GM12878 (cell line): ENCODE results near the gene PAFAH2. TPM values are rescaled to one million over a fixed set of nuclear protein-coding genes. Genes with fewer than 3 reads are reported as not detected.

Source experiments
- ATAC-seq: fragments of 200-7000 bp; cut with Tn5 transposase; 3 replicates; pipeline ENCODE4 v1.9.1; 2020; ENCODE audit warnings: mild to moderate bottlenecking, moderate library complexity
- BruUV-seq: library from RNA; stranded (reverse); fragments of 400-500 nt; replicated peaks from 2 replicates; lab custom pipeline; 2021; lab: Mats Ljungman, UMichigan
- CTCF ChIA-PET: fragments of 300-600 bp; sonication (Branson Sonifier 250); formaldehyde crosslinking; extraction: SDS; loops from one replicate; lab custom pipeline; 2021; ENCODE audit warnings: inconsistent platforms; lab: Yijun Ruan, JAX
- POLR2A ChIA-PET: fragments of 350-600 bp; formaldehyde crosslinking; extraction: SDS; loops from one replicate; lab custom pipeline; 2021; ENCODE audit warnings: inconsistent platforms; lab: Charles Lee
- RAD21 ChIA-PET: fragments of 300-600 bp; sonication (Branson Sonifier 250); formaldehyde crosslinking; loops from one replicate; lab custom pipeline; 2023; ENCODE audit warnings: antibody characterized with exemption; ENCODE audit not compliant: unreplicated experiment; lab: Charles Lee
- SMC1A ChIA-PET: fragments of 300-600 bp; sonication (Branson Sonifier 250); formaldehyde crosslinking; loops from one replicate; lab custom pipeline; 2023; ENCODE audit not compliant: unreplicated experiment, uncharacterized antibody; lab: Charles Lee
- DNase-seq: peaks from one replicate; pipeline ENCODE4 v3.0.0-alpha.2; 2011; ENCODE audit warnings: low read depth, low spot score
- FAIRE-seq: peaks from 3 replicates; lab custom pipeline; 2011; peaks lifted over from hg19 to GRCh38; lab: Jason Lieb, UNC
- H2AFZ ChIP-seq: 2 replicates; pipeline ENCODE4 v1.6.0; 2011; ENCODE audit warnings: low read depth, low read length, control low read depth; ENCODE audit not compliant: control insufficient read depth
- H3K27ac ChIP-seq: 2 replicates; pipeline ENCODE4 v1.5.1; 2011; ENCODE audit warnings: control low read depth; ENCODE audit not compliant: control insufficient read depth, insufficient read depth
- H3K27me3 ChIP-seq, 2 experiments: replicated peaks in 1 of 2; 2 replicates each; pipeline versions ENCODE4 v1.6.0 to v1.6.1; 2011; ENCODE audit warnings: low read length in 1 of 2; ENCODE audit not compliant: control insufficient read depth in 2 of 2, insufficient read depth in 2 of 2
- H3K36me3 ChIP-seq, 2 experiments: 2 replicates each; pipeline ENCODE4 v1.5.1; 2011; ENCODE audit warnings: low read length in 1 of 2; ENCODE audit not compliant: control insufficient read depth in 2 of 2, insufficient read depth in 2 of 2
- H3K4me1 ChIP-seq: 2 replicates; pipeline ENCODE4 v1.6.1; 2011; ENCODE audit warnings: mild to moderate bottlenecking, low read length, moderate library complexity, mixed read lengths; ENCODE audit not compliant: control insufficient read depth, insufficient read depth
- H3K4me2 ChIP-seq: 2 replicates; pipeline ENCODE4 v1.6.0; 2011; ENCODE audit warnings: control low read depth; ENCODE audit not compliant: control insufficient read depth, insufficient read depth
- H3K4me3 ChIP-seq: fragments of 200-600 bp; sonication (generic); 2 replicates; pipeline ENCODE4 v1.5.1; 2016
- H3K79me2 ChIP-seq: 2 replicates; pipeline ENCODE4 v1.6.0; 2011; ENCODE audit warnings: low read length; ENCODE audit not compliant: control insufficient read depth, insufficient read depth
- H3K9ac ChIP-seq: 2 replicates; pipeline ENCODE4 v1.8.0; 2011; ENCODE audit warnings: low read length, control low read depth, mixed read lengths; ENCODE audit not compliant: control insufficient read depth, insufficient read depth
- H3K9me3 ChIP-seq: replicated peaks from 3 replicates; pipeline ENCODE4 v1.5.1; 2011; ENCODE audit warnings: mild to moderate bottlenecking, low read length; ENCODE audit not compliant: control insufficient read depth, insufficient read depth
- H4K20me1 ChIP-seq: 2 replicates; pipeline ENCODE4 v1.6.0; 2011; ENCODE audit not compliant: control insufficient read depth, insufficient read depth
- BCLAF1 ChIP-seq: fragments of 450-650 bp; IDR thresholded peaks from 2 replicates; pipeline ENCODE4 v1.6.1; 2017; ENCODE audit warnings: antibody characterized with exemption, mild to moderate bottlenecking, moderate library complexity
- NFYA ChIP-seq: IDR thresholded peaks from 2 replicates; pipeline ENCODE4 v1.6.1; 2011; ENCODE audit warnings: low read depth, mild to moderate bottlenecking, low read length, improper control_type of control experiment, borderline replicate concordance
- STAT1 ChIP-seq: fragments of 450-650 bp; conservative IDR thresholded peaks from 2 replicates; pipeline ENCODE4 v1.6.1; 2014; ENCODE audit warnings: antibody characterized with exemption, mild to moderate bottlenecking
- WGBS: methylation state at CpG from one replicate; pipeline ENCODE4 v1.1.6; 2016; ENCODE audit warnings: low lambda C conversion rate; ENCODE audit not compliant: insufficient replicate concordance, insufficient coverage; ENCODE audit errors: missing lambda C conversion rate; 5-methylcytosine and 5-hydroxymethylcytosine counted together
- in situ Hi-C: fragments of 300-500 bp; cut with MboI; formaldehyde crosslinking; loops from 9 replicates; pipeline ENCODE4 v1.14.3; 2018; ENCODE audit warnings: mixed read lengths
- intact Hi-C: fragments of 100-400 bp; cut with micrococcal nuclease; formaldehyde crosslinking; loops from one replicate; pipeline ENCODE4 v1.14.2; 2022; ENCODE audit not compliant: unreplicated experiment
- polyA plus RNA-seq, 11 experiments: library from polyadenylated mRNA; depleted of rRNA in 4 of 11; unstranded in 6 of 11; stranded (reverse) in 5 of 11; fragments of >200 nt; fragmentation: Nextera tagmentation in 4 of 11; fragmentation: Illumina TruSeq in 1 of 11; extraction: Ambion mirVana in 4 of 11; extraction: Trizol in 1 of 11; gene quantifications; 1 replicate in 1 of 11; 2 replicates in 10 of 11; pipeline versions ENCODE4 v1.2.1 to v1.2.3, GENCODE V29; 2011 to 2016; ENCODE audit warnings: inconsistent platforms in 2 of 11, missing spikeins in 2 of 11, low read depth in 1 of 11
- total RNA-seq, 4 experiments: library from RNA; depleted of rRNA in 3 of 4; stranded (reverse); fragments of >200 nt in 3 of 4; fragmentation: Illumina TruSeq in 1 of 4; extraction: Trizol in 1 of 4; gene quantifications; 2 replicates each; pipeline versions ENCODE4 v1.2.1 to v1.2.3, GENCODE V29; 2013 to 2021

Gene PAFAH2
- total and polyA plus RNA-seq, 10 of the 15 experiments (the other 5 are each of a cell fraction or from before 2014, with no cell fraction given) = 3.0 to 9.5 (median 6.5) TPM

- WGBS = 82% methylated on average over 11 of the region's 11 CpGs
- Histone ChIP-seq H4K20me1 (no peaks in the 10 kb centered on the region), H3K79me2 (no peaks in the 10 kb centered on the region), H3K36me3 (peaks cover 0 to 6% of the 10 kb centered on the region in 2 experiments; a peak in 2 of 4 replicates), H3K9me3 (no peaks in the 10 kb centered on the region), H3K4me1 (no peaks in the 10 kb centered on the region), H3K4me2 (no peak overlapping the region), H3K4me3 (no peak overlapping the region), H3K27me3 (no peaks in the 10 kb centered on the region), H3K27ac (no peak overlapping the region), H2AFZ (no peak overlapping the region), H3K9ac (no peak overlapping the region)
- POLR2A ChIA-PET = no interaction called here
- CTCF ChIA-PET = interaction anchor here (1.0 to 4.1 kb wide), 4 partner anchors 8 to 94 kb away, joined by 3 to 19 read pairs (median 4); partner anchors contain the start of gene PAFAH2
- FAIRE-seq = no peak
- no peak for DNase-seq
- SMC1A ChIA-PET = interaction anchor here (1.2 to 2.1 kb wide), 4 partner anchors 8 to 94 kb away, joined by 3 to 9 read pairs (median 5); partner anchors contain the start of gene PAFAH2
- ATAC-seq = no peak
- TF ChIP-seq NFYA (no peak), BCLAF1 (no peak), STAT1 (no peak)
- BruUV-seq = no TSS peak
- intact Hi-C loops = no loop called here
- RAD21 ChIA-PET = interaction anchor here (1.1 kb wide), 1 partner anchor 22 kb away, joined by 3 read pairs; no protein-coding TSS in a partner anchor
- in situ Hi-C loops = no loop called here
Observed at GRCh38 chr1:25989440-25990234, 8.2 kb downstream of the PAFAH2 start.
